ENCODE data around the gene FPGS. TPM values are rescaled to one million over a fixed set of nuclear protein-coding genes. Genes with fewer than 3 reads are reported as not detected.

The FPGS gene
- total RNA-seq, 1 donor from 2014 or later = 68.9 TPM

- ATAC-seq (no peak), DNase-seq (no peak)
- H3K36me3 ChIP-seq = no peaks in the 10 kb centered on the region
- TF ChIP-seq, protein P1, sequence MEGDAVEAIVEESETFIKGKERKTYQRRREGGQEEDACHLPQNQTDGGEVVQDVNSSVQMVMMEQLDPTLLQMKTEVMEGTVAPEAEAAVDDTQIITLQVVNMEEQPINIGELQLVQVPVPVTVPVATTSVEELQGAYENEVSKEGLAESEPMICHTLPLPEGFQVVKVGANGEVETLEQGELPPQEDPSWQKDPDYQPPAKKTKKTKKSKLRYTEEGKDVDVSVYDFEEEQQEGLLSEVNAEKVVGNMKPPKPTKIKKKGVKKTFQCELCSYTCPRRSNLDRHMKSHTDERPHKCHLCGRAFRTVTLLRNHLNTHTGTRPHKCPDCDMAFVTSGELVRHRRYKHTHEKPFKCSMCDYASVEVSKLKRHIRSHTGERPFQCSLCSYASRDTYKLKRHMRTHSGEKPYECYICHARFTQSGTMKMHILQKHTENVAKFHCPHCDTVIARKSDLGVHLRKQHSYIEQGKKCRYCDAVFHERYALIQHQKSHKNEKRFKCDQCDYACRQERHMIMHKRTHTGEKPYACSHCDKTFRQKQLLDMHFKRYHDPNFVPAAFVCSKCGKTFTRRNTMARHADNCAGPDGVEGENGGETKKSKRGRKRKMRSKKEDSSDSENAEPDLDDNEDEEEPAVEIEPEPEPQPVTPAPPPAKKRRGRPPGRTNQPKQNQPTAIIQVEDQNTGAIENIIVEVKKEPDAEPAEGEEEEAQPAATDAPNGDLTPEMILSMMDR (IDR thresholded peaks at IDR 0.05) = no peak
- intact Hi-C loops (cut with DNase I) = no loop called here
- no peaks in the 10 kb centered on the region for H3K27me3 ChIP-seq
- H3K4me3 ChIP-seq = peak overlapping the region; percentile 67
- no peaks in the 10 kb centered on the region for H3K9me3 ChIP-seq
- peak overlapping the region; percentile 86 for H3K27ac ChIP-seq
- peaks cover 32% of the 10 kb centered on the region for H3K4me1 ChIP-seq
Observed at GRCh38 chr9:127769101-127769500, 33.6 kb upstream of the FPGS start.

GRCh38 chr9:127769929-127770582 lies 32.6 kb upstream of the FPGS start:
- peak overlapping the region; percentile 67 for H3K4me3 ChIP-seq
- no peaks in the 10 kb centered on the region for H3K27me3 ChIP-seq
- H3K9me3 ChIP-seq = no peaks in the 10 kb centered on the region
- intact Hi-C loops (cut with DNase I) = no loop called here
- peak overlapping the region; percentile 86 for H3K27ac ChIP-seq
- DNase-seq (no peak), ATAC-seq (no peak)
- peaks cover 32% of the 10 kb centered on the region for H3K4me1 ChIP-seq
- no peaks in the 10 kb centered on the region for H3K36me3 ChIP-seq
- TF ChIP-seq, protein P1 (IDR thresholded peaks at IDR 0.05) = no peak

DNA sequence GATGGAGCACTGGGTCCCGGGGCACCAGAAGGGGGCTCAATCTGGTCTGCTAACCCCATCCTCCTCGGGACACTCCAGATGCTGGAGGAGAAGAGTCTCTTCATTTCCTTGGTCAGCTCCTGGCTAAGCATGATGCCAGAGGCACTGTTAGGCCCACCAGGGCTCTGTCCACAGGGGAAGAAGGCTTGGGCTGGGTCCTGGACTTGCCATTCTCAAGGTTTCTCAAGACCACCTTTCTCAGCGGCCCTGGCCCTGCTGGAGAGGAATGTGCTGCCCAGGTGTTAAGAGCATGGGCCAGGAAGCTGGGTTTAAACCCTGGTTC lies 32.1 kb upstream of the FPGS start:
- DNase-seq = no peak
- intact Hi-C loops (cut with DNase I) = no loop called here
- TF ChIP-seq, protein P1 (IDR thresholded peaks at IDR 0.05) = no peak
- H3K9me3 ChIP-seq = no peaks in the 10 kb centered on the region
- peaks cover 32% of the 10 kb centered on the region for H3K4me1 ChIP-seq
- peak overlapping the region; percentile 67 for H3K4me3 ChIP-seq
- H3K27ac ChIP-seq = peak overlapping the region; percentile 86
- ATAC-seq = no peak
- H3K27me3 ChIP-seq = no peaks in the 10 kb centered on the region
- no peaks in the 10 kb centered on the region for H3K36me3 ChIP-seq

GRCh38 chr9:127770905-127771569 lies 31.6 kb upstream of the FPGS start:
- Histone ChIP-seq H3K36me3 (no peaks in the 10 kb centered on the region), H3K27ac (peak overlapping the region; percentile 86), H3K4me3 (peak overlapping the region; percentile 67), H3K4me1 (peaks cover 32% of the 10 kb centered on the region), H3K9me3 (no peaks in the 10 kb centered on the region), H3K27me3 (no peaks in the 10 kb centered on the region)
- TF ChIP-seq, protein P1 (IDR thresholded peaks at IDR 0.05) = no peak
- DNase-seq (peak; percentile 100), ATAC-seq (peak; percentile 98)
- intact Hi-C loops (cut with DNase I) = no loop called here

DNA sequence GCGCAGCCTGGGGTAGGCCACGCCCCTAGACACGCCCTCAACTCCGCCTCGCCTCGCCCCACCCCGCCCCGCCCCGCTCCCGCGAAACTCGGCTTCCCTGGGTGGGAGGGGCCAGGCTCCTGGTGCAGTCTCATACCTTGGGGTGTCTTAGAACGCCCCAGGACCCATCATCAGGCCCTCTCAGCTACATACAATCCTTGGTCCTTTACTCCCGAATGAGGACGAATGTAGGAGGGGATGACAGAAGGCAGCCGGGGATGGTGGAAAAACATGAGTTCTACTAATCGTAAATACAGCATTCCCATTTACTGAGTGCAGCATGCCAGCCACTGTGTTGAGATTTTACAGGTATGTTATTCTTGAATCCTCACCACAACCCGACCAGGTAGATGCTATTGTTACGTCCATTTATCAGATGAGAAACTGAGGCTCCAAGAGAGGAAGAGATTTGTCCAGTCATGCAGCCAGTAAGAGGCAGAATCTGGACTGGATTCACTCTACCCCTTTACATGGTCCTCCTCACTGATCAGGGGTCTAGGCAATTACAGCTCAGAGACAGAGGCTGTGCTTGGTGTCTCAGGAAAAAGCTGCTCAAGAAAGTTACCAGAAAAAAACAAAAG lies 31.0 kb upstream of the FPGS start:
- TF ChIP-seq, protein P1 (IDR thresholded peaks at IDR 0.05) = no peak
- ATAC-seq (no peak), DNase-seq (no peak)
- peak overlapping the region; percentile 67 for H3K4me3 ChIP-seq
- H3K27me3 ChIP-seq = no peaks in the 10 kb centered on the region
- no peaks in the 10 kb centered on the region for H3K9me3 ChIP-seq
- H3K4me1 ChIP-seq = peaks cover 31% of the 10 kb centered on the region
- H3K36me3 ChIP-seq = no peaks in the 10 kb centered on the region
- intact Hi-C loops (cut with DNase I) = no loop called here
- peak overlapping the region; percentile 55 for H3K27ac ChIP-seq
